ENCODE measurements around the gene ARID1B.

ARID1B gene

DNA sequence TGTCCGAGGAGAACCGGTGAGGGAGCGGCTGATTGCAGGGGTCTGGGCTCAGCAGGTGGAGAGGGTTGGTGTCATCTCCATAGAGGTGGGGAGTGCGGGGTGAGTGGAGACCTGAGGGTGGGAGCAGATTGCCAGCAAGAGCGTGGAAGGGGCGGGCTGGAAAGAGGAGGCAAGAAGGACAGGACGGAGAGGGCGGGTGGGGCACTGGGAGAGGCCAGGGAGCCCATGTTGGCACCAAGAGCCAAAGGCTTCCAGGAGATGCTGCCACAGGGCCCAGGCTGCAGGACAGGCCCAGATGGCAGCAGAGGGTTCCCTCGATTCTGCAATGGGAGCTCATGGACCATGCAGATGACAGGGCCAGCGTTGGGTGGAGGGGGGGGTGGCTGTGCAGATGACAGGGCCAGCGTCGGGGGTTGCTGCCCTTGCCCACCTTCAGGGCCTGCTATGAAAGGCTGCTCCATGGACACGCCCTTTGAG lies 440.8 kb downstream of the ARID1B start:
- no peak for DNase-seq

- no peak for DNase-seq
Measured at GRCh38 chr6:157218371-157219198, 441.4 kb downstream of the ARID1B start.

DNA sequence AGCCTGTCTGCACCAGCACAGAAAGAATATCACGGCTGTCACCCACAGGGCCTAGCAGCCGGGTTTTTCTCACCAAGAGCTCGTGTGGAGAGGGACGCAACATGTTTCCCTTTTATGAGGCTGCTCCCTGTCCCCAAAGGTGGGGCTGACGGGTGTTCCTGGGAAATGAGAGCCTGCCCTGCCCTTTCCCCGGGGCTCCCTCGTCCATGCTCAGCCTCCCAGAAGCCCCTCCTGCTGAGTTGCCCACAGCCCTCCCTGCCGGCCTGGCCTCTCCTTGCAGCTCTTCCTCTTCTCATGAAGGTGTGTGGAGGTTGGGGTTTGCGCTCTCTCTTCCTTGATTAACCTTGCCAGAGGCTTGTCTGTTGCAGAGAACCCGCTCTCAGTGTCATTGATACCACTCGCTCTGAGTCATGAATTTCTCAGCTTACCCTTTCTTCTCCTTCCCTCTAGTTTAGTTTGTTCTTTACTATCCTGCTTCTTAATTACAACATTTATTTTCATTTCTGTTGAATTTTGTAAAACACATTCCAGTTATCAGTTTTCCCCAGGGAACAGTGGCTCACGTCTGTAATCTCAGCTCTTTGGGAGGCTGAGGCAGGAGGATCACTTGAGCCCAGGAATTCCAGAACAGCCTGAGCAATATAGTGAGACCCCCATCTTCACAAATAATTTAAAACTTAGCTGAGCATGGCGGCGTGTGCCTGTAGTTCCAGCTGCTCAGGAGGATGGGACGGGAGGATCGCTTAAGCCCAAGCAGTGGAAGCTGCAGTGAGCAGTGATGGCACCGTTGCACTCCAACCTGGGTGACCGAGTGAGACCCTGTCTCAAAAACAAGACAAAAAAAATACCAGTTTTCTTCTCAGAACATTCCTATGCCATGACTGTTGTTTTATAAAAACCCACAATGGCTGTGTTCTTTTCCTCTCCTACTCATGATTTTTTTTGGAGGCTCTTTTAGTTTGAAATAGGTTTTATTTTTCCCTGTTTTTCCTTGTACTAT lies 442.3 kb downstream of the ARID1B start:
- peak; percentile 66 for DNase-seq

DNA sequence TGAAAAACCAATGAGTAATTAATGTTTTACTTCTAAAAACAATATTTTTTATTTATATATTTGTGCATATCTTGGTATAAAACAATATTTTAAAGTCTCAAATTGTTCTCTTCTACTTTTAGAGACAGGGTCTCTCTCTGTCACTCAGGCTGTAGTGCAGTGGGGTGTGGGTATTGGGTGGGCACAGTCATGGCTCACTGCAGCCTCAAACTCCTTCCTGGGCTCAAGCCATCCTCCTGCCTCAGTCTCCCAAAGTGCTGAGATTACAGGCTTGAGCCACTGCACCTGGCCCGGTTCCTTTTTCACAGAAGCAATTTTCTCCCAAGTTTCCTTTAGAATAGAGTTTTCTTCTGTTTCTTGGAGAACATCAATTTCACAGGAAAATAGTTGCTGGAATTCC lies 443.3 kb downstream of the ARID1B start:
- DNase-seq, result no peak

GRCh38 chr6:157221049-157221816 lies 444.1 kb downstream of the ARID1B start:
- DNase-seq, result peak; percentile 76

DNA sequence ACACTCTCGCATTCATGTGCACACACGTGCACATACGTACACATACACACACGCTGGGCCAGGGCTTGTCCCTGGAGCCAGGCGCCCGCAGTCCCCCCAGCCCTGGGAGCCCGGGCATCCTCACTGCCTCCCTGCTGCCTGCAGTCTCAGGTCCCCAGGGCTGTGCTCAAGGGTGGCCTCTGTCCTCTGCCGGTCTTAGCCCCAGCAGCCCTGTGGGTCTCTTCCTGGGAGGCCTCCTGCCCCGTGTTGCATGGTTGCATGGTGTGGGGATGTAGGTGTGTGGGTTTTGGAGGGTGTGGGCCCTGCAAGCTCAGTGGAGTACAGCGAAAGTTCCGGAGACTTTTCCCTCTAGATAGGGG lies 444.6 kb downstream of the ARID1B start:
- no peak for DNase-seq

- no peak for DNase-seq
Measured at GRCh38 chr6:157222201-157222981, 445.2 kb downstream of the ARID1B start.

DNA sequence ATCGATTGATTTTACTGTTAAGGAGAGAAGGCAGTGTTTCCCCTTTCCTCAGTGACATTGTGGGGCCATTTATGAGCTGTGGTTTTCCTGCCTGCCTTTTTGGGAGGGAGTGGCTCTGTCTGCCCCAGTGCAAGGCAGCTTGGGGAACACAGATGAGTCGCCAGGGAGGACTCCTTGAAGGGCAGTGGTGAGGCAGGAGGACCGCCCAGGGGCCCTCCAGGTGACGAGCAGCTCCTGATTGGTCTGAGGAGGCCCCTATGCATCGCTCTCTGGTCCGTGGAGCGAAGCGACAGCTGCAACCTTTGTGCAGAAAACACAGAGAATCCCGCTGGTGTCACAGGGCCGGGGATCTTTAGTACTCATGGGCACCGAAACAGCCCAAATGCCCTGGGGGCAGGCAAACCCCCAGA lies 445.8 kb downstream of the ARID1B start:
- no peak for DNase-seq

- no peak for DNase-seq
Measured at GRCh38 chr6:157223511-157223910, 446.3 kb downstream of the ARID1B start.

DNA sequence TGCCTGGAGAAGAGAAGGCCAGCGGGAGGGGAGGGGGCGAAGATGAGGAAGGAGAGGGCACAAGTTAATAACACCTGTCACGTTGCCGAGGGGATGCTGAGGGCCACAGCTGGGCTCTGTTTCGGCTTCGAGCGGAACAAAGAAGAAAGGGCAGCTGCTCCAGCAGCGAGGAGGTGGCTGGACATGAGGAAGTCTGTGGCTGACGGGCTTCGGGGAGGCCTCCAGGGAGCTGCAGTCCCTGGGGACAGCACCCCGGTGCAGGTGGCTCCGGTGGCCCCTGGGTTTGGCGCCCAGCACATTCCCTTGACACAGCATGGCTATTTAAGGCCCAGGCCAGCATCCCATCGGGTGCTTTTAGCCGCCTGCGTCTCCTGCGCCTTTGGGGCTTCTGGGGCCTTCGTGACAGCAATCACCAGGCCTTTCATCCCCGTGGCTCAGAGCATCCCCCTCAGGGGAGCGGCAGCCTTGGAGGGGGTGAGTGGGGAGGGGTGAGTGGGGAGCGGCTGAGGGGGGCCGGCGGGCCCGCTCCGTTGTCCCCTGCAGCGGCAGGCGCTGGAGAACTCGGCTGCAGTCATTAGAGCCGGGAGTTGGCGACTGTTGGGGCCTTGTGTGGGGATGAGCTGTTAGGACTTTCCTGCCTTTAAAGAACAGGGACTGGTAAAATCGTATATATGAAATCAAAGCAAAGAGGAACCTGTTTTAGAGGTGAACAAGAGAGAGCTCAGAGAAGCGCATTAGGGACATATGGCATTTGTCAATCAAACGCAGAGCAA lies 447.2 kb downstream of the ARID1B start:
- no peak for DNase-seq

GRCh38 chr6:157224951-157225574 lies 447.9 kb downstream of the ARID1B start:
- no peak for DNase-seq

DNA sequence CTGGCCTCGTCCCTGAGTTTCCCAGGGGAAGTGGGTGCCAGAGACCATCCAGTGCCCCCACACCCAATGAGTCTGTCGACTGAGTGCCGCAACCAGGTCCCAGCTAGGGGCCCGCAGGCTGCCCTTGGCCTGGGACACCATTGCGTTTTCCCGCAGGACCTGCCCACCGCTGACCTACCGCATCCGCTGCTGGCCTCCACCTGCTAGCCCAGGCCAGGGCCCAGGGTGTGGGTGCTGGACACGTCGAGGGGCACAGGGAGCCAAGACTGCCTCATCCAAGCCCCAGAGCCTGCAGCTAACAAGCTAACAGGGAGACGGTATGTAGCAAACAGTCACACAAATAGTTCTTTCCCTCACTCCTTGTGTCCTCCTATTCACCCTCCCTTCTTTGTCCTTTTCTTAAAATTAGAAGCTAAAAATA lies 448.4 kb downstream of the ARID1B start:
- no peak for DNase-seq

DNA sequence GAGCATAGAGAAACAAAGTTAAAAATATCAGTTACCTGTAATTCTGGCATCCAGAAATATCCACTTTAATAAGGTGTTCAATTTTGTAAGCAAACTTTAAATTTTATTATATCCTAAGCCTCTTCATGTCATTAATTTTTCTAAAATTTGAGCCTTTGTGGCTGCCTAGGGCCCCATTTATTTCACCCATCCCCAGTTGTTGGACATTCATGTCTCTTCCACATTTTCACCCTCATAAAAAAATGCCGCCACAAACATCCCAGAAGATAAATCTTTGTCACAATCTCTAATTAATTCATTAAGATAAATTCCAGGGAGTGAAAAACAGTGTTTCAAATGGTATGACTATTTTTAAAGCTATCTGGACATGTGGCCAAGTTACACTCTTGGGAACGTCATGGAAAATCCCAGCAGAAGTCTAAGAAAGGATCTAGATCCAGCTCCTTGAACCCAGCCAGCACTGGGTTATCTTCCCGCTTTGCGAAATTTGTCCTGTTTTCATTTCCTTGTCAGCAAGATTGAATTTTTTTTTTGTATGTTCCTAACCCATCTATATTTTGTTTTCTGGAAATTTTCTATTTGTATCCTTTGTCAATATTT lies 448.9 kb downstream of the ARID1B start:
- DNase-seq, result peak; percentile 72

GRCh38 chr6:157226761-157227160 lies 449.6 kb downstream of the ARID1B start:
- DNase-seq, result no peak

GRCh38 chr6:157227202-157228166 lies 450.3 kb downstream of the ARID1B start:
- DNase-seq, result no peak

GRCh38 chr6:157228426-157229131 lies 451.4 kb downstream of the ARID1B start:
- DNase-seq, result no peak

DNA sequence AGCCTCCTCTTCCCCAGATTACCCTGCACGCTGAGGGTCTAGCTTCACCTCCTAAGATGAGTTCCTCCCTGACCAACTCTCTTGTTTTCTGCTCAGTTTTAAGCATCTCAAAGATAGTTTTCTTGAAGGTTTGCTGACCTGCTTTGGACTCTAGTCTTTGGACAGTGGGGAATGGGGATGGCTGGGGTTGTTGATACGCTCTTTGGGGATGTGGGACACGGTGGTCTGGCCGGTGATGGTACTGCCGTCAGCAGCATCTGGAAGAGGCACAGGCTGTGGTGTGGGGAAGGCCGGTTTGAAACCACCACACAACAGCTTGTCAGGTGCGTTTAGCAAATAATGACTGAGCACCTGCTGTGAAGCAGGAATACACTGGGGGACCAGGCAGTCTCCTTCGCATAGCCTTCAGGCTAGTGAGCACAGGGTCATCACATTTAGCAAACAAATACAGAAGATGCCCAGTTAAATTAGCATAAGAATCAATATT lies 452.0 kb downstream of the ARID1B start:
- DNase-seq, result no peak

GRCh38 chr6:157229713-157230112 lies 452.5 kb downstream of the ARID1B start:
- DNase-seq, result no peak
